Heart left ventricle (tissue), 13 donors: ENCODE data around the gene KLRD1.
"Not testable (repeated sequence)": the region's sequence is repeated elsewhere in the genome, so short reads cannot be mapped to it uniquely, and the experiment has no call there.

Experiments used
- POLR2A ChIP-seq, 2 donors: fragments of 450-650 bp; IDR thresholded peaks; one replicate each; pipeline ENCODE4 v1.6.1; 2017; ENCODE audit warnings: antibody characterized with exemption in 2 of 2, mild to moderate bottlenecking in 2 of 2, moderate library complexity in 2 of 2
- TF ChIP-seq, protein P1 (sequence below), 12 donors: fragments of 200-600 bp; sonication (generic) in 4 of 12; IDR thresholded peaks; one replicate each; pipeline versions ENCODE4 v1.5.0 to v1.8.0; 2018 to 2022; ENCODE audit warnings: antibody characterized with exemption in 12 of 12, mild to moderate bottlenecking in 5 of 12
- donor health status: ischemic (EF 13 %, LVEDD 7.1; RV severe dilation, severe dysfunction).
- donor health status: DM: no; HTN: yes; CAD: no.
- donor health status: DM: no; HTN: no; CAD: no.
- donor health status: ischemic (EF 25% LVEDD 6.9; RV normal size, moderate dysfunction).
- donor health status: ischemic (EF 25% LVEDD 5.7; RV mildly dilated, moderate dysfunction).
- donor health status: ischemic (EF 35%, LVEDD 5.7; RV mildly dilated, moderate dysfunction).
- donor health status: nonischemic (EF 11% LVEDD 7.7; RV severe dilation, severe dysfunction).
- donor health status: DM: yes; HTN: yes; CAD: no.
- donor health status: PGD.
- donor health status: ischemic (EF 29% LVEDD 5.4; RV normal size, mild dysfunction).
- donor health status: nonischemic (EF 23%, LVEDD 6.1; RV moderate dilation, normal function).

DNA sequence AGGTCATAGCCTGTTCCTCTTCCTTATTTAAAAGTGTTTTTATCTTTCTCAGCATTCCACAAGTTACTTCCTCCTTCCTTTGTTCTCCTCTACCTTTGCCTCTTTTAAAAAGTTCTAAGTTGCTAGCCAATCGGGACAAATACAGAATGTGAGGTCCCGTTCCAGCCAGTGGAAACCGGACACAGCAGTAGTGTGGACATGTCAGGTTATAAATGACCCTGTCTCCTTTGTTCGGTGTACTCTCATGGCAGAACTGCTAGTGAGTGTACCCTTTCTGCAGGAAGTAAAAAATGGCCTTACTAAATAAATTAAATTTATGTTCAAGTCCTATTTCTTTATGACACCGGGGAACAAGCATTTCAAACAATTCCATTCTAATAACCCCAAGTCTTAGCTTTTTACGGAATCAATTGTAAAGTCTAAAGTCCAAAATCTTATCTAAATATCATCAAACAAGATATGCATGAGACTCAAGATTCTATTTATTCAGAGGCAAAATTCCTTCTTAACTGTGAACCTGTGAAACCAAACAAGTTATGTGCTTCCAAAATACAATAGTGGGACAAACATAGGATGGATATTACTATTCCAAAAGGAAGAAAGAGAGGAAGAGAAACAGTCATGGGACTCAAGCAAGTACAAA lies 64.3 kb downstream of the KLRD1 start:
- TF ChIP-seq, protein P1, sequence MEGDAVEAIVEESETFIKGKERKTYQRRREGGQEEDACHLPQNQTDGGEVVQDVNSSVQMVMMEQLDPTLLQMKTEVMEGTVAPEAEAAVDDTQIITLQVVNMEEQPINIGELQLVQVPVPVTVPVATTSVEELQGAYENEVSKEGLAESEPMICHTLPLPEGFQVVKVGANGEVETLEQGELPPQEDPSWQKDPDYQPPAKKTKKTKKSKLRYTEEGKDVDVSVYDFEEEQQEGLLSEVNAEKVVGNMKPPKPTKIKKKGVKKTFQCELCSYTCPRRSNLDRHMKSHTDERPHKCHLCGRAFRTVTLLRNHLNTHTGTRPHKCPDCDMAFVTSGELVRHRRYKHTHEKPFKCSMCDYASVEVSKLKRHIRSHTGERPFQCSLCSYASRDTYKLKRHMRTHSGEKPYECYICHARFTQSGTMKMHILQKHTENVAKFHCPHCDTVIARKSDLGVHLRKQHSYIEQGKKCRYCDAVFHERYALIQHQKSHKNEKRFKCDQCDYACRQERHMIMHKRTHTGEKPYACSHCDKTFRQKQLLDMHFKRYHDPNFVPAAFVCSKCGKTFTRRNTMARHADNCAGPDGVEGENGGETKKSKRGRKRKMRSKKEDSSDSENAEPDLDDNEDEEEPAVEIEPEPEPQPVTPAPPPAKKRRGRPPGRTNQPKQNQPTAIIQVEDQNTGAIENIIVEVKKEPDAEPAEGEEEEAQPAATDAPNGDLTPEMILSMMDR (IDR thresholded peaks at IDR 0.05) = not testable (repeated sequence)
- TF ChIP-seq POLR2A (IDR thresholded peaks at IDR 0.05) = not testable (repeated sequence)
